ENCODE results near the gene F3.

- no peak for TF ChIP-seq POLR2A (IDR thresholded peaks at IDR 0.05)
- TF ChIP-seq, protein P1, sequence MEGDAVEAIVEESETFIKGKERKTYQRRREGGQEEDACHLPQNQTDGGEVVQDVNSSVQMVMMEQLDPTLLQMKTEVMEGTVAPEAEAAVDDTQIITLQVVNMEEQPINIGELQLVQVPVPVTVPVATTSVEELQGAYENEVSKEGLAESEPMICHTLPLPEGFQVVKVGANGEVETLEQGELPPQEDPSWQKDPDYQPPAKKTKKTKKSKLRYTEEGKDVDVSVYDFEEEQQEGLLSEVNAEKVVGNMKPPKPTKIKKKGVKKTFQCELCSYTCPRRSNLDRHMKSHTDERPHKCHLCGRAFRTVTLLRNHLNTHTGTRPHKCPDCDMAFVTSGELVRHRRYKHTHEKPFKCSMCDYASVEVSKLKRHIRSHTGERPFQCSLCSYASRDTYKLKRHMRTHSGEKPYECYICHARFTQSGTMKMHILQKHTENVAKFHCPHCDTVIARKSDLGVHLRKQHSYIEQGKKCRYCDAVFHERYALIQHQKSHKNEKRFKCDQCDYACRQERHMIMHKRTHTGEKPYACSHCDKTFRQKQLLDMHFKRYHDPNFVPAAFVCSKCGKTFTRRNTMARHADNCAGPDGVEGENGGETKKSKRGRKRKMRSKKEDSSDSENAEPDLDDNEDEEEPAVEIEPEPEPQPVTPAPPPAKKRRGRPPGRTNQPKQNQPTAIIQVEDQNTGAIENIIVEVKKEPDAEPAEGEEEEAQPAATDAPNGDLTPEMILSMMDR (IDR thresholded peaks at IDR 0.05 in 4 of 5, conservative IDR thresholded peaks at IDR 0.05 in 1 of 5): no peak
These were observed 17.0 kb downstream of the F3 start for GRCh38 chr1:94524531-94524930.

Measured in gastrocnemius medialis (tissue), 4 donors.